Right atrium auricular region (tissue), 2 donors: ENCODE measurements around the gene WWOX. TPM values are rescaled to one million over a fixed set of nuclear protein-coding genes. Genes with fewer than 3 reads are reported as not detected.
"Not testable (repeated sequence)": the region's sequence is repeated elsewhere in the genome, so short reads cannot be mapped to it uniquely, and the experiment has no call there.

Source experiments
- DNase-seq: peaks from one replicate; pipeline ENCODE4 v3.0.0-alpha.2; 2019; ENCODE audit warnings: low spot score
- H3K27ac ChIP-seq, 2 donors: fragments of 200-600 bp; sonication (generic); 1 replicate in 1 of 2; 2 replicates in 1 of 2; pipeline ENCODE4 v1.5.1; 2016 to 2019
- H3K27me3 ChIP-seq, 2 donors: fragments of 200-600 bp; sonication (generic); one replicate each; pipeline versions ENCODE4 v1.5.1 to v1.6.0; 2017 to 2019
- H3K36me3 ChIP-seq: fragments of 200-600 bp; sonication (generic); one replicate; pipeline ENCODE4 v1.5.1; 2016
- H3K4me1 ChIP-seq, 2 donors: fragments of 200-600 bp; sonication (generic); one replicate each; pipeline versions ENCODE4 v1.5.1 to v1.6.0; 2017 to 2019
- H3K4me3 ChIP-seq, 2 donors: fragments of 200-600 bp; sonication (generic); 1 replicate in 1 of 2; 2 replicates in 1 of 2; pipeline ENCODE4 v1.5.1; 2017 to 2019; ENCODE audit warnings: mild to moderate bottlenecking in 1 of 2, moderate library complexity in 1 of 2
- H3K9me3 ChIP-seq, 2 donors: fragments of 200-600 bp; sonication (generic); one replicate each; pipeline ENCODE4 v1.5.1; 2019
- CTCF ChIP-seq, 2 donors: fragments of 200-600 bp; sonication (generic); IDR thresholded peaks; one replicate each; pipeline ENCODE4 v1.5.1; 2019; ENCODE audit warnings: antibody characterized with exemption in 2 of 2
- total RNA-seq, 2 donors: library from RNA; depleted of rRNA; stranded (reverse); fragments of >200 nt; gene quantifications; one replicate each; pipeline ENCODE4 v1.1.0, GENCODE V29; 2016

Gene WWOX
- total RNA-seq, 2 donors from 2014 or later, result 14.8 to 20.8 TPM

GRCh38 chr16:78596348-78596995, 497.0 kb downstream of the WWOX start:
- H3K27me3 ChIP-seq, result no peaks in the 10 kb centered on the region
- H3K4me3 ChIP-seq, result no peak overlapping the region
- no peak overlapping the region for H3K27ac ChIP-seq
- no peaks in the 10 kb centered on the region for H3K36me3 ChIP-seq
- TF ChIP-seq CTCF (IDR thresholded peaks at IDR 0.05), result no peak
- H3K9me3 ChIP-seq, result no peaks in the 10 kb centered on the region
- no peaks in the 10 kb centered on the region for H3K4me1 ChIP-seq
- DNase-seq, result no peak

GRCh38 chr16:78596996-78597422, 497.6 kb downstream of the WWOX start:
- Histone ChIP-seq H3K27ac (no peak overlapping the region), H3K4me3 (no peak overlapping the region), H3K27me3 (no peaks in the 10 kb centered on the region), H3K36me3 (no peaks in the 10 kb centered on the region), H3K9me3 (no peaks in the 10 kb centered on the region), H3K4me1 (no peaks in the 10 kb centered on the region)
- DNase-seq, result no peak
- TF ChIP-seq CTCF (IDR thresholded peaks at IDR 0.05), result no peak

- Histone ChIP-seq H3K4me3 (no peak overlapping the region), H3K36me3 (no peaks in the 10 kb centered on the region), H3K27me3 (no peaks in the 10 kb centered on the region), H3K27ac (no peak overlapping the region), H3K9me3 (no peaks in the 10 kb centered on the region), H3K4me1 (no peaks in the 10 kb centered on the region)
- DNase-seq, result no peak
- TF ChIP-seq CTCF (IDR thresholded peaks at IDR 0.05), result no peak
These were observed 498.5 kb downstream of the WWOX start for GRCh38 chr16:78597809-78598570.

- H3K27ac ChIP-seq, result no peak overlapping the region
- no peaks in the 10 kb centered on the region for H3K9me3 ChIP-seq
- DNase-seq, result no peak
- H3K36me3 ChIP-seq, result no peaks in the 10 kb centered on the region
- H3K27me3 ChIP-seq, result no peaks in the 10 kb centered on the region
- H3K4me3 ChIP-seq, result no peak overlapping the region
- no peak for TF ChIP-seq CTCF (IDR thresholded peaks at IDR 0.05)
- no peaks in the 10 kb centered on the region for H3K4me1 ChIP-seq
These were observed 499.8 kb downstream of the WWOX start for GRCh38 chr16:78599271-78599670.

- not testable (repeated sequence) for H3K27me3 ChIP-seq, DNase-seq, H3K4me1 ChIP-seq, H3K27ac ChIP-seq, H3K4me3 ChIP-seq, H3K9me3 ChIP-seq, H3K36me3 ChIP-seq
These were observed 505.1 kb downstream of the WWOX start for GRCh38 chr16:78604423-78605062.

- DNase-seq, result no peak
- no peaks in the 10 kb centered on the region for H3K9me3 ChIP-seq
- no peak overlapping the region for H3K27ac ChIP-seq
- no peak for TF ChIP-seq CTCF (IDR thresholded peaks at IDR 0.05)
- peaks cover 0 to 8% of the 10 kb centered on the region in 2 donors for H3K4me1 ChIP-seq
- no peak overlapping the region for H3K4me3 ChIP-seq
- H3K27me3 ChIP-seq, result no peaks in the 10 kb centered on the region
- no peaks in the 10 kb centered on the region for H3K36me3 ChIP-seq
These were observed 506.2 kb downstream of the WWOX start for GRCh38 chr16:78605548-78606101.
